ENCODE results near the gene CORO2A. TPM values are rescaled to one million over a fixed set of nuclear protein-coding genes. Genes with fewer than 3 reads are reported as not detected.

Gene CORO2A
- total RNA-seq, 1 donor from 2014 or later = 2.4 TPM

DNA sequence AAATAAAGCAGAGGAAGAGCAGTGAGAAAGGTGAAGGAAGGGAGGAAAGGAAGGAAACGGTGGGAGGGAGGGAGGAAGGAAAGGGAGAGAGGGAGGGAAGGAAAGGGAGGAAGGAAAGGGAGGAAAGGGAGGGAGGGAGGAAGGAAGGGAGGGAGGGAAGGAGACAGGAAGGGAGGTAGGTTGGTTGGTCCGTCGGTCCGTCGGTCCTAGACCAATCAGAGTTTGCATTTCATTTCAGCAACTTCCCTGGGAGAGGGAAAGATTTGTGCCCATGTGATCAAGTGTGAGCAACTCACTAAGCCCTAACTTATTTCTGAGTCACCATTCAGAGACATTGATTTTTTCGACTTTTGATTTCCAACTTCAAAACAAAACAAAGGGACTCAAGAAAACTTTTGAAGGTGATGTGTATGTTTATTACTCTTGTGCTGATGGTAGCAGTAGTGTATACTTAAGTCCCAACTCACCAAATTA, 117.1 kb downstream of the CORO2A start:
- Mint-ChIP-seq H3K27ac (no peak overlapping the region), H3K27me3 (ENCODE audit: insufficient read depth, low read depth) (no peaks in the 10 kb centered on the region), H3K4me3 (no peak overlapping the region), H3K36me3 (peaks cover 9% of the 10 kb centered on the region), H3K4me1 (peaks cover 9% of the 10 kb centered on the region), H3K9me3 (no peaks in the 10 kb centered on the region)
- Histone ChIP-seq H3K9me3 (ENCODE audit: low read depth) (no peaks in the 10 kb centered on the region), H3K4me1 (peaks cover 3% of the 10 kb centered on the region), H3K79me2 (ENCODE audit: low read depth) (no peaks in the 10 kb centered on the region), H3K4me3 (no peak overlapping the region), H3K27ac (no peak overlapping the region), H3K27me3 (no peaks in the 10 kb centered on the region), H3K36me3 (no peaks in the 10 kb centered on the region), H2AFZ (replicated peaks) (no peak overlapping the region), H3K9ac (no peak overlapping the region), H4K20me1 (ENCODE audit: low read depth) (no peaks in the 10 kb centered on the region), H3F3A (ENCODE audit: low read depth) (no peaks in the 10 kb centered on the region), H3K4me2 (no peak overlapping the region)
- TF ChIP-seq, protein P1, sequence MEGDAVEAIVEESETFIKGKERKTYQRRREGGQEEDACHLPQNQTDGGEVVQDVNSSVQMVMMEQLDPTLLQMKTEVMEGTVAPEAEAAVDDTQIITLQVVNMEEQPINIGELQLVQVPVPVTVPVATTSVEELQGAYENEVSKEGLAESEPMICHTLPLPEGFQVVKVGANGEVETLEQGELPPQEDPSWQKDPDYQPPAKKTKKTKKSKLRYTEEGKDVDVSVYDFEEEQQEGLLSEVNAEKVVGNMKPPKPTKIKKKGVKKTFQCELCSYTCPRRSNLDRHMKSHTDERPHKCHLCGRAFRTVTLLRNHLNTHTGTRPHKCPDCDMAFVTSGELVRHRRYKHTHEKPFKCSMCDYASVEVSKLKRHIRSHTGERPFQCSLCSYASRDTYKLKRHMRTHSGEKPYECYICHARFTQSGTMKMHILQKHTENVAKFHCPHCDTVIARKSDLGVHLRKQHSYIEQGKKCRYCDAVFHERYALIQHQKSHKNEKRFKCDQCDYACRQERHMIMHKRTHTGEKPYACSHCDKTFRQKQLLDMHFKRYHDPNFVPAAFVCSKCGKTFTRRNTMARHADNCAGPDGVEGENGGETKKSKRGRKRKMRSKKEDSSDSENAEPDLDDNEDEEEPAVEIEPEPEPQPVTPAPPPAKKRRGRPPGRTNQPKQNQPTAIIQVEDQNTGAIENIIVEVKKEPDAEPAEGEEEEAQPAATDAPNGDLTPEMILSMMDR (IDR thresholded peaks at IDR 0.05) = no peak
- TF ChIP-seq EZH2phosphoT487 (IDR thresholded peaks at IDR 0.05) (no peak), EZH2 (IDR thresholded peaks at IDR 0.05) (no peak)
- DNase-seq (ENCODE audit: low spot score) = no peak

DNA sequence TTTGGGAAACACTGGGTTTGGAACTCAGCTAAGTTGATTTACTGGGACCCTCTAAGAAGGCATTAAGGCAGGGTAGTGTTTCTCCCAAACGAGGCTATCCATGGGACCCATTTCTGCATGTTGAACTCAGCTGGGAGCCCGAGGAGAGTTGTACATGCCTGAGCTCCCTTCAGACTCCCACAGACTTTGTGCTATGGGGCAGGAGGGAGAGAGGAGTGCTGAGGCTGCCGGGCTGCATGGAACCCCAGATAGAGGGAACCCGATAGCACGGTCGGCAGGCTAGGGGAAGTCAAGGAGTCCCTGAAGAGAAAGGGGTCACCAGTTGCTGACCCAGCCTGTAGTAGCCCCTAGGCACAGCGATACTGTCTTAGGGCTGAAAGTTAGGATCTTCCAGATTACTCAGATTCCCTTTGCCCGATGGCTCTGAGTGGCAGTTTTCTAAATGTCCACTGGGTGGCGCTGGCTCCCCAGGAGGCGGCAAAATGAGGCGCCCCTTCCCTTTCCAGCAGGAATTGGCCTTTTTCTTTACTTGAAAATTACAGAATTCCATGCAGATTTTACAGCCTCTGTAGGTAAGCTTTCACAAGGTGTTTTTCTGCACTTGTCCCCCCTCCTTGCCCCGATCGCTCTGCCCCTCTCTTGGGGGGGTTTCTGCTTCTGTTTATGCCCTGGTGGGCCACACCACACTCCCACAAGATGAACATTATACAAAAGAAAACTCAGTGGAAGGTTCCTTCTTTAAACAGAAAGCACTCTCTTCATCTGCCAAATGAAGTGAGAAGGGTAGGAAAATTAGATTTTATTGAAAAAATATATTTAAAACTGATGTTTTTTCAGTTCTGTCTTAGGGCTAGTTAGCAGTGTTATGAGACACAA, 118.1 kb downstream of the CORO2A start:
- peak; percentile 70 for DNase-seq (ENCODE audit: low spot score)
- H3K9me3 ChIP-seq (ENCODE audit: low read depth) = no peaks in the 10 kb centered on the region
- no peak overlapping the region for H3K27ac ChIP-seq
- no peaks in the 10 kb centered on the region for H4K20me1 ChIP-seq (ENCODE audit: low read depth)
- Mint-ChIP-seq H3K27ac (peak overlapping the region; percentile 93), H3K4me1 (peaks cover 9% of the 10 kb centered on the region), H3K36me3 (peaks cover 9% of the 10 kb centered on the region), H3K4me3 (no peak overlapping the region), H3K27me3 (ENCODE audit: insufficient read depth, low read depth) (no peaks in the 10 kb centered on the region), H3K9me3 (no peaks in the 10 kb centered on the region)
- TF ChIP-seq, protein P1 (IDR thresholded peaks at IDR 0.05) = peak; percentile 97
- TF ChIP-seq EZH2 (IDR thresholded peaks at IDR 0.05) = no peak
- no peak overlapping the region for H3K9ac ChIP-seq
- peaks cover 3% of the 10 kb centered on the region for H3K4me1 ChIP-seq
- no peaks in the 10 kb centered on the region for H3F3A ChIP-seq (ENCODE audit: low read depth)
- no peaks in the 10 kb centered on the region for H3K27me3 ChIP-seq
- no peak overlapping the region for H3K4me2 ChIP-seq
- H3K79me2 ChIP-seq (ENCODE audit: low read depth) = no peaks in the 10 kb centered on the region
- H3K36me3 ChIP-seq = no peaks in the 10 kb centered on the region
- no peak overlapping the region for H3K4me3 ChIP-seq
- H2AFZ ChIP-seq (replicated peaks) = peak overlapping the region; percentile 99

DNA sequence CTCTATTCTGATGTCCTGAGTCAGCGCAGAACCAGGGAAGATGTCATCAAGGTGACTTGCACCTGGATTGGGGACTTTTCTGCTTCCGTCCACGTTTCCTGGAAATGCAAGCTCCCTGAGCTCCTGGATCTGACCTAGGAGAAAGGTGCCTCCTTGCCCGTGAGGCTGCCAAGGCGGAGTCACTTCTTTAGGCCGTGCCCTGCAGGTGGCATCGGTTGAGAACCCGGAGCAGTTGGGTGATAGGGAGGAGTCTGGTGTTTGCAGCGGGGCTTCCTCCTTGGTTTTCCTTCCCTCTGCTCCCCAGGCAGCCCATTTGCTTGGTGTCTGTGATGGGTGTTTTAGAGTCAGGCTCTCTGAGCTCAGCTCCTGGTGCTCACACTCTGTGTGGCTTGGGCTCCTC, 120.7 kb downstream of the CORO2A start:
- Histone ChIP-seq H3K9ac (no peak overlapping the region), H2AFZ (replicated peaks) (no peak overlapping the region), H4K20me1 (ENCODE audit: low read depth) (no peaks in the 10 kb centered on the region), H3K9me3 (ENCODE audit: low read depth) (no peaks in the 10 kb centered on the region), H3K4me1 (peaks cover 3% of the 10 kb centered on the region), H3F3A (ENCODE audit: low read depth) (no peaks in the 10 kb centered on the region), H3K27ac (no peak overlapping the region), H3K36me3 (no peaks in the 10 kb centered on the region), H3K4me2 (no peak overlapping the region), H3K79me2 (ENCODE audit: low read depth) (no peaks in the 10 kb centered on the region), H3K4me3 (no peak overlapping the region), H3K27me3 (no peaks in the 10 kb centered on the region)
- no peak overlapping the region for H3K4me3 Mint-ChIP-seq
- TF ChIP-seq, protein P1 (IDR thresholded peaks at IDR 0.05) = no peak
- TF ChIP-seq EZH2 (IDR thresholded peaks at IDR 0.05) (no peak), EZH2phosphoT487 (IDR thresholded peaks at IDR 0.05) (no peak)
- no peaks in the 10 kb centered on the region for H3K9me3 Mint-ChIP-seq
- DNase-seq (ENCODE audit: low spot score) = no peak
- peaks cover 9% of the 10 kb centered on the region for H3K4me1 Mint-ChIP-seq
- H3K27ac Mint-ChIP-seq = no peak overlapping the region
- no peaks in the 10 kb centered on the region for H3K36me3 Mint-ChIP-seq
- no peaks in the 10 kb centered on the region for H3K27me3 Mint-ChIP-seq (ENCODE audit: insufficient read depth, low read depth)

Small RNAs within 50 kb of the gene (microRNA-seq; reads per million reads assigned to microRNA genes)
- not detected for gene MIR6854

Small RNAs within 50 kb of the gene (small RNA-seq; reads per million reads assigned to genes)
- gene MIR6854 (not detected), gene RF00017 (not detected)

Other genes with a start within 250 kb of the CORO2A start
- 15.1 and 19.6 TPM in 2 replicates for gene ANP32B, start 209.3 kb downstream of the CORO2A start, total RNA-seq (ENCODE audit: low replicate concordance)
- gene NANS, start 135.9 kb downstream of the CORO2A start, total RNA-seq (ENCODE audit: low replicate concordance) = 13.0 and 17.0 TPM in 2 replicates
- gene TRIM14, start 73.4 kb downstream of the CORO2A start, total RNA-seq (ENCODE audit: low replicate concordance) = 0.17 and 2.7 TPM in 2 replicates
- gene TBC1D2, start 63.0 kb upstream of the CORO2A start, total RNA-seq (ENCODE audit: low replicate concordance) = 0.41 and 1.3 TPM in 2 replicates

Data from neural progenitor cell (in vitro differentiated cells).